HEK293T (cell line): ENCODE results near the gene FAM53B.

ENCODE experiments used
- CTCF ChIA-PET: fragments of 350-600 bp; formaldehyde crosslinking; extraction: SDS; loops from one replicate; lab custom pipeline; 2021; ENCODE audit warnings: antibody characterized with exemption, inconsistent platforms; lab: Yijun Ruan, JAX
- POLR2A ChIA-PET: fragments of 350-600 bp; formaldehyde crosslinking; extraction: SDS; loops from one replicate; lab custom pipeline; 2020; ENCODE audit warnings: antibody characterized with exemption, inconsistent platforms; lab: Yijun Ruan, JAX
- DNase-seq: peaks from one replicate; pipeline ENCODE4 v3.0.0; 2012; ENCODE audit warnings: mixed read lengths; ENCODE audit errors: extremely low spot score
- ARNT ChIP-seq: fragments of 450-650 bp; IDR thresholded peaks from 2 replicates; pipeline ENCODE4 v1.6.1; 2017; ENCODE audit warnings: mild to moderate bottlenecking
- BHLHE40 ChIP-seq: fragments of 450-650 bp; IDR thresholded peaks from 2 replicates; pipeline ENCODE4 v1.6.1; 2016; ENCODE audit warnings: mild to moderate bottlenecking, moderate library complexity, borderline replicate concordance
- CTBP1 ChIP-seq: fragments of 450-650 bp; IDR thresholded peaks from 2 replicates; pipeline ENCODE4 v1.6.1; 2016; ENCODE audit warnings: borderline replicate concordance
- ELF4 ChIP-seq: fragments of 450-650 bp; IDR thresholded peaks from 2 replicates; pipeline ENCODE4 v1.6.1; 2017; ENCODE audit warnings: antibody characterized with exemption
- FOXA1 ChIP-seq: fragments of 450-650 bp; IDR thresholded peaks from 2 replicates; pipeline ENCODE4 v1.6.1; 2016; ENCODE audit warnings: mild to moderate bottlenecking
- FOXK2 ChIP-seq: fragments of 450-650 bp; IDR thresholded peaks from 2 replicates; pipeline ENCODE4 v1.6.1; 2016; ENCODE audit warnings: mild to moderate bottlenecking
- FOXM1 ChIP-seq: fragments of 450-650 bp; IDR thresholded peaks from 2 replicates; pipeline ENCODE4 v1.6.1; 2017; ENCODE audit warnings: mild to moderate bottlenecking, borderline replicate concordance
- HDGF ChIP-seq: fragments of 450-650 bp; IDR thresholded peaks from 2 replicates; pipeline ENCODE4 v1.6.1; 2017; ENCODE audit warnings: antibody characterized with exemption, borderline replicate concordance
- L3MBTL2 ChIP-seq: fragments of 450-650 bp; conservative IDR thresholded peaks from 2 replicates; pipeline ENCODE4 v1.6.1; 2016; ENCODE audit warnings: mild to moderate bottlenecking
- LEF1 ChIP-seq: fragments of 450-650 bp; IDR thresholded peaks from 2 replicates; pipeline ENCODE4 v1.6.1; 2017; ENCODE audit warnings: mild to moderate bottlenecking, borderline replicate concordance
- NFRKB ChIP-seq: fragments of 450-650 bp; IDR thresholded peaks from 2 replicates; pipeline ENCODE4 v1.6.1; 2016; ENCODE audit warnings: mild to moderate bottlenecking, moderate library complexity
- SP1 ChIP-seq: fragments of 450-650 bp; IDR thresholded peaks from 2 replicates; pipeline ENCODE4 v1.6.1; 2017
- SUZ12 ChIP-seq: fragments of 450-650 bp; IDR thresholded peaks from 2 replicates; pipeline ENCODE4 v1.6.1; 2016; ENCODE audit warnings: mild to moderate bottlenecking
- TARDBP ChIP-seq: fragments of 450-650 bp; IDR thresholded peaks from 2 replicates; pipeline ENCODE4 v1.6.1; 2016
- ZNF384 ChIP-seq: fragments of 450-650 bp; IDR thresholded peaks from 2 replicates; pipeline ENCODE4 v1.6.1; 2016
- TF ChIP-seq, protein P1 (sequence below): fragments of 450-650 bp; IDR thresholded peaks from 2 replicates; pipeline ENCODE4 v1.6.1; 2016

FAM53B gene

DNA sequence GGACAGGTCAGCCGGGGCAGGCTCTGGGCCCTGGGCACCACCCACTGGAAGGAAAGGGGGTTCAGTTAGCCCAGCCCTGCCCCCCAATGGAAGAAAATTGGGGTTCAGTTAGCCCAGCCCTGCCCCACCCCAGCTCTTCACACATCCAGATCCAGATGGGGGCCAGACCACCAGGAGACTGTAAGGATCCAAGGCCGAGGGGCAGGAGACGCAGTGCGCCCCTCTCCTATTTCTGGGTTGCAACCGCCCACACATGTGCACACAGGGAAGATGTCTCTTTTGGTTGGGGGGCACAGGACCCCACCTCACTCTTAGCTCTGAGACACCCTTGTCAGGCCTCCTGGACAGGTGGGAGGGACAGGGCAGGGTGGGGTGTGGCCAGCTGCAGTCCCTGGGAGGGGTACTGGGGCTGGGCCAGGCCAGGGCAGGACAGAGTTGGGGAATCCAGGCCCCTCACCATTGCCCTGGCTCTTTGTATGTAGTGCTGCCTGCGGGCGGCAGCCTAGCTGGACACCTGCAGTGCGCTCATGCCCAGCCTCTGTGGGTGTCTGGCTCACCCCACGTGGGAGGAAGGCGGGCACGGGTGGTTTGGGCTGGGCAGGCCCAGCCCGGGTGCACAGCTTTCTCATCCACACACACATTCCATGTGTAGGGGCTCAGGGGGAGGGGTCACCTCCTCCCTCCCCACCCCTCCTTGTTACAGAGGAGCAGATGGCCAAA, 141.4 kb downstream of the FAM53B start:
- POLR2A ChIA-PET = no interaction called here
- DNase-seq = no peak
- CTCF ChIA-PET = no interaction called here
- TF ChIP-seq FOXA1 (no peak), LEF1 (no peak), TARDBP (no peak), SP1 (no peak), BHLHE40 (no peak), FOXM1 (no peak), NFRKB (no peak), L3MBTL2 (no peak), ARNT (no peak), CTBP1 (no peak), ZNF384 (no peak), HDGF (no peak), FOXK2 (no peak), ELF4 (no peak), SUZ12 (no peak)
- TF ChIP-seq, protein P1, sequence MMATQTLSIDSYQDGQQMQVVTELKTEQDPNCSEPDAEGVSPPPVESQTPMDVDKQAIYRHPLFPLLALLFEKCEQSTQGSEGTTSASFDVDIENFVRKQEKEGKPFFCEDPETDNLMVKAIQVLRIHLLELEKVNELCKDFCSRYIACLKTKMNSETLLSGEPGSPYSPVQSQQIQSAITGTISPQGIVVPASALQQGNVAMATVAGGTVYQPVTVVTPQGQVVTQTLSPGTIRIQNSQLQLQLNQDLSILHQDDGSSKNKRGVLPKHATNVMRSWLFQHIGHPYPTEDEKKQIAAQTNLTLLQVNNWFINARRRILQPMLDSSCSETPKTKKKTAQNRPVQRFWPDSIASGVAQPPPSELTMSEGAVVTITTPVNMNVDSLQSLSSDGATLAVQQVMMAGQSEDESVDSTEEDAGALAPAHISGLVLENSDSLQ = no peak

DNA sequence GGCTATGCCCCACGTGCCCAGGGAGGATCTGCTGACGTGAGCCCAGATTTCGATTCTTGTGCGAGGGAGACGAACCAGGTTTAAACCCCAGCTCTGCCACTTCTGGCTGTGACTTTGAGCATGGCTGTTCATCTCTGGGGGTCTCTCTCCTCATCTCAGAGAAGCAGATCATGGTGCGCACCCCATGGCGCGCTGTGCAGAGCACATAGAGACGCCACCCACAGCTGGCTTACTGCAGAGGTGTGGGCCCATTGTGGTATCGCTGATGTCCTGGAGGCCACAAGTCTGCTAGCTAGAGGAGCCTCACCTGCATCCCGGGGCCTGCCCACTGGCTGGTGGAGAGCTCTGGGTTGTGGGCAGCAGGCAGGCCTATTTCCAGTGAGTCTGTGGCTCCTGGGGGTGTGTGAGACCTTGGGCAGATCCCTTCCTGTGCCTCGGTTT, 142.0 kb downstream of the FAM53B start:
- POLR2A ChIA-PET = no interaction called here
- CTCF ChIA-PET = no interaction called here
- DNase-seq = no peak
- TF ChIP-seq ELF4 = no peak
- no peak for TF ChIP-seq HDGF
- no peak for TF ChIP-seq SUZ12
- no peak for TF ChIP-seq L3MBTL2
- TF ChIP-seq CTBP1 = no peak
- TF ChIP-seq FOXK2 = no peak
- no peak for TF ChIP-seq FOXA1
- TF ChIP-seq LEF1 = no peak
- TF ChIP-seq BHLHE40 = no peak
- TF ChIP-seq, protein P1 = no peak
- TF ChIP-seq NFRKB = no peak
- TF ChIP-seq TARDBP = no peak

DNA sequence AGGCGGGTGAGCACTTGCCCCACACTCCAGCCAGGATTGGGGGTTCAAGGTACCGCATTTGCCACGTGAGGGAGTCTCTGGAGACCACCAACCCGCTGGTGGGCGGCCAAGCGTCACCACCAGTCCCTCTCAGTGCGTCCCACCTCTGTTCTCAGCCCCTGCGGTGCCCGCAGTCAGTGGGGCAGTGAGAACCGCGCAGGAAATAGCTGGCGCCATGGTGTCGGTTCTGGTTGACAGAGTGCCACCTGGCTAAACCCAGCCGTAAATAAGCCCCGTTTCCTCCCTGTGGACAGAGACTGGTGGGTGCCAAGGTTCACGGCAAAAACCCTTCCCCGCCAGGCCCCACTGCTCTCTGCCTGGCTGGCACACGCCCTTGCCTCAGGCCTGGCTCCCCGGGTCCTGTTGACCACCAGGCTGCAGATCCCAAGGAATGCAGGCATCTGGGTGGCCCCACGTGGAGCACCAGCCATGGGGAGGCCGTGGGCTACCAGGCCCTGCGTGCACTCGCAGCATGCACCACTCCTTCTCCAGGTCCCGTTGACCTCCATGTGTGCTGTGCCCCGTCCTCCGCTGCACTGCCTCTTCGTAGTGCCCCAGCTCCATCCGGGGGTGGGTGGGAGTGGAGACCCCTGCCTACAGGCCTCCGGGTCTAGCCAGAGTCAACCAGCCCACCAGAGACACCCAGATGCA, 142.6 kb downstream of the FAM53B start:
- no peak for TF ChIP-seq BHLHE40
- no peak for TF ChIP-seq HDGF
- TF ChIP-seq ARNT = no peak
- TF ChIP-seq, protein P1 = no peak
- TF ChIP-seq SUZ12 = no peak
- no peak for TF ChIP-seq FOXA1
- ChIA-PET POLR2A (no interaction called here), CTCF (no interaction called here)
- DNase-seq = no peak

DNA sequence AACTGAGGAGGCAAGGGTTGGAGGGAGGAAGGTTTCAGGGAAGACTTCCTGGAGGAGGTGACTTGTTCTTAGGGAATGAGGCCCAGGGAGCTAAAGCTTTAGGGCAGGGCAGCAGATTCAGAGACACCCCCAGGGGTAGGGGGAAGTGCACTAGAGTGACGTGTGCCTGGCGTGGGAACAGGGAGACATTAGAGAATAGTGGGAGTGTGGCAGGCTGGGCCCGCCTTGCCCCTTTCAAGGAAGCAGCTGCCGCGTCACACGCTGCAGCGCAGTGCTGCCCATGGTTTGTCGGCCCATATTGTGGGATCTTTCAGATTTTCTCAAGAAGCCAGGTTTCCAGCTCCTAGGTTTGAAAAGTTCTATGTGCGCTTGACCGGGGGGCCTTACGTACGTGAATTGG, 143.2 kb downstream of the FAM53B start:
- DNase-seq = no peak
- ChIA-PET POLR2A (no interaction called here), CTCF (no interaction called here)
- TF ChIP-seq ELF4 = no peak
- no peak for TF ChIP-seq HDGF
- no peak for TF ChIP-seq LEF1
- TF ChIP-seq BHLHE40 = no peak
- TF ChIP-seq SP1 = no peak
- TF ChIP-seq TARDBP = no peak
- TF ChIP-seq NFRKB = no peak
- TF ChIP-seq ZNF384 = no peak
- no peak for TF ChIP-seq SUZ12
- no peak for TF ChIP-seq L3MBTL2
- no peak for TF ChIP-seq FOXA1
- TF ChIP-seq, protein P1 = no peak
- TF ChIP-seq CTBP1 = no peak
- no peak for TF ChIP-seq FOXK2

DNA sequence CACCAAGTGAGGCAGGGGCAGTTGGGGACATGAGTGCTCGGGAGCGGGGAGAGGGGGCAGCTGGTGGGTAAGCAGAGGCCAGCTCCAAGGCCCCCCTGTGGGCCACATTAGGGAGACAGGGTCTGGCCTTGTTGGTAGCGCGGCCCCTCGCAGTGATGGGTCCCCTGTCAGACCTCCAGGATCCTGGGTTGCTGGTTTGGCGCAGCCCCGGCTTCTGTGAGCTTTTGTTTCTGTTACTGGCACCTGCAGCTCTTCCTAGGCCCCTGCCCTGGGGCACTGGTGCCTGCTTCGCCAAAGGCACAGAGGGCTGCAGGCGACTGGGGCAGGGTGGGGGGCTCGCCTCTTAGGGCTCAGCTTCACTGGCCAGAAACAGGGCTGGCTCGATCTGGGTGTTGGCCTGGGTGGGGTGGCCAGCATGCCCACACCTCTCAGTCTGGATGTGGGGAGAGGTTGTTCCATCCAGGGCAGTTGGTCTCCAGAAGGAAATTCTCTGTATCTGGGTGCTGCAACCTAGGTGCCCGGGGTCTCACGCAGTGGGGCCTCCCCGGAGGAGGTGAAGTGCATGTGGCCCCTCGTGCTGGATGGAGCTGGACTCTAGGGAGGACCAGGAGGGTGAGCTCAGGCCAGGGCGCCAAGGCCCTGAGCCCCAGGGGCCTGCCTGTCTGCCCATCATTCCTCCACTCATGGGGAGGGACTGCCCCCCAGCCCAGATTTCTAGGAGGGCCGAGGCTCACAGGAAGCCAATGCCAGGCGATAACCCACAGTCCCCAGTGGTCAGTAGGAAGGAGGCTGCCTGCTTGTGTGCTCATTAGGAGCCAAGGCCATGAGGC, 143.9 kb downstream of the FAM53B start:
- no peak for DNase-seq
- CTCF ChIA-PET = no interaction called here
- TF ChIP-seq CTBP1 (no peak), SP1 (no peak), ARNT (no peak)
- POLR2A ChIA-PET = no interaction called here
